ENCODE measurements around the gene PRUNE2.

GRCh38 chr9:76607730-76608436 lies 298.0 kb downstream of the PRUNE2 start:
- TF ChIP-seq CTCF (IDR thresholded peaks at IDR 0.05) (no peak), POLR2A (IDR thresholded peaks at IDR 0.05) (no peak)

Data from heart left ventricle (tissue), 13 donors.